Kidney (tissue), 14 donors: Measurements from ENCODE around the gene ATP2C2. TPM values are rescaled to one million over a fixed set of nuclear protein-coding genes. Genes with fewer than 3 reads are reported as not detected.

Source experiments
- DNase-seq, 5 donors: peaks; one replicate each; pipeline ENCODE4 v3.0.0-alpha.2; 2013 to 2020
- FAIRE-seq: peaks from 2 replicates; lab custom pipeline; 2012; peaks lifted over from hg19 to GRCh38; lab: Jason Lieb, UNC
- H3K27ac ChIP-seq, 2 donors: one replicate each; pipeline ENCODE4 v1.7.0; 2013; ENCODE audit warnings: low read depth in 2 of 2, low read length in 2 of 2, inconsistent platforms in 1 of 2
- H3K27me3 ChIP-seq: one replicate; pipeline ENCODE4 v1.7.1; 2013; ENCODE audit warnings: low read length, inconsistent platforms; ENCODE audit not compliant: control insufficient read depth, insufficient read depth
- H3K36me3 ChIP-seq, 3 donors: one replicate each; pipeline versions ENCODE4 v1.7.0 to v1.7.1; 2013; ENCODE audit warnings: low read length in 3 of 3, control low read depth in 1 of 3, inconsistent platforms in 1 of 3; ENCODE audit not compliant: insufficient read depth in 3 of 3, control insufficient read depth in 2 of 3
- H3K4me1 ChIP-seq, 3 donors: one replicate each; pipeline versions ENCODE4 v1.7.0 to v1.7.1; 2013; ENCODE audit warnings: low read length in 3 of 3, inconsistent platforms in 1 of 3, low read depth in 1 of 3; ENCODE audit not compliant: control insufficient read depth in 2 of 3, insufficient read depth in 2 of 3
- H3K4me3 ChIP-seq, 3 donors: one replicate each; pipeline versions ENCODE4 v1.7.0 to v1.8.1; 2013; ENCODE audit warnings: low read length in 3 of 3, control low read depth in 1 of 3, inconsistent platforms in 1 of 3
- H3K9ac ChIP-seq, 3 donors: one replicate each; pipeline versions ENCODE4 v1.7.0 to v1.7.1; 2013; ENCODE audit warnings: low read length in 3 of 3, control low read depth in 1 of 3, inconsistent platforms in 1 of 3
- H3K9me3 ChIP-seq, 3 donors: one replicate each; pipeline versions ENCODE4 v1.7.0 to v1.7.1; 2013; ENCODE audit warnings: low read length in 3 of 3, control low read depth in 1 of 3, inconsistent platforms in 1 of 3; ENCODE audit not compliant: control insufficient read depth in 2 of 3, insufficient read depth in 1 of 3
- intact Hi-C: fragments of 100-400 bp; cut with DNase I; formaldehyde crosslinking; loops from one replicate; pipeline ENCODE4 v1.11.1; 2022
- polyA plus RNA-seq: library from polyadenylated mRNA; stranded (reverse); fragments of 350-450 nt; fragmentation: Illumina TruSeq; extraction: RNeasy Lipid Tissue Mini Kit (QIAGEN cat#74804); gene quantifications from one replicate; pipeline ENCODE4 v1.2.3, GENCODE V29; 2014; ENCODE audit warnings: low read depth, low replicate concordance; ENCODE audit not compliant: insufficient read depth
- total RNA-seq: library from RNA; stranded (reverse); fragmentation: NEBNext Ultra II Directional; extraction: Animal tissue kit (Norgen Biotek cat#: 25700); gene quantifications from one replicate; pipeline ENCODE4 v1.2.1, GENCODE V29; 2021
- TF ChIP-seq, protein P1 (sequence below): IDR thresholded peaks from 3 replicates; pipeline ENCODE4 v1.5.1; 2012; ENCODE audit warnings: mild to moderate bottlenecking, moderate library complexity, borderline replicate concordance; ENCODE audit not compliant: insufficient read depth; ENCODE audit errors: extremely low read depth
- donor health status: control.
- donor health status: control.
- donor health status: control.
- donor health status: control.
- donor health status: control.
- donor health status: DM: yes; HTN: yes; CAD: no.
- donor health status: Normal renal cell carcinoma (clear cell type).

The ATP2C2 gene
- total and polyA plus RNA-seq, 2 donors from 2014 or later, result 2.2 to 2.6 TPM

DNA sequence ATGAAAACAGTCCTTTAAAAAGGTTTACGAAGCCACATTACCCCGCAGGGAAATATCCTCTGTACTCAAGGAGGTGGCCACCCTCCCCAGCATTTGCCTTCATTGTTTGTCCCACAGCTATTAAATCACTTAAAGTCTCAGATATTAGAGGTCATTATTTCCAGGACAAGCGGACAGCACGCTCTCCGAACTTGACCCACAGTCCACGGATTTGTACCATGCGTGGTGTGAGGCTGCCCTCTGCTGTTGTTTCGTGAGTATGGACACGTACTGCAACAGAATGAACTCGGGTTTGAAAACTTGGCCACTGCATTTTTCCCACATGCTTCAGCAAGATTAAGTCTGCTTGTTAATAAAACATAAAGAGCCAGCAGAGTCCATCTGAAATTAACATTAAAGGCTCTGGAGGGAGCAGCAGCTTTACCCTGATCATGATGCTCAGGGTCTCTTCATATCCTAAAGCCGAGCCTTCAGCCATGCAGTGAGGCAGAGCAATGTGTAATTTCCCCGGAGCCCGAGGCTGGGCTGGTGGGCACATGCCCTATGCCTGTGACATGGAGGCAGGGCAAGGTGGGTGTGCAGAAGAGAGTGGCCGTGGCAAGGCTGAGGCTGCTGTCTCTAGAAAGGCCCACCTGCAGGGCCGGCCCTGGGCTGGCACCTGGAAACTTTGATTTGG, 116.4 kb downstream of the ATP2C2 start:
- no peak overlapping the region for H3K27ac ChIP-seq
- H3K9ac ChIP-seq, result no peak overlapping the region
- no peaks in the 10 kb centered on the region for H3K9me3 ChIP-seq
- TF ChIP-seq, protein P1, sequence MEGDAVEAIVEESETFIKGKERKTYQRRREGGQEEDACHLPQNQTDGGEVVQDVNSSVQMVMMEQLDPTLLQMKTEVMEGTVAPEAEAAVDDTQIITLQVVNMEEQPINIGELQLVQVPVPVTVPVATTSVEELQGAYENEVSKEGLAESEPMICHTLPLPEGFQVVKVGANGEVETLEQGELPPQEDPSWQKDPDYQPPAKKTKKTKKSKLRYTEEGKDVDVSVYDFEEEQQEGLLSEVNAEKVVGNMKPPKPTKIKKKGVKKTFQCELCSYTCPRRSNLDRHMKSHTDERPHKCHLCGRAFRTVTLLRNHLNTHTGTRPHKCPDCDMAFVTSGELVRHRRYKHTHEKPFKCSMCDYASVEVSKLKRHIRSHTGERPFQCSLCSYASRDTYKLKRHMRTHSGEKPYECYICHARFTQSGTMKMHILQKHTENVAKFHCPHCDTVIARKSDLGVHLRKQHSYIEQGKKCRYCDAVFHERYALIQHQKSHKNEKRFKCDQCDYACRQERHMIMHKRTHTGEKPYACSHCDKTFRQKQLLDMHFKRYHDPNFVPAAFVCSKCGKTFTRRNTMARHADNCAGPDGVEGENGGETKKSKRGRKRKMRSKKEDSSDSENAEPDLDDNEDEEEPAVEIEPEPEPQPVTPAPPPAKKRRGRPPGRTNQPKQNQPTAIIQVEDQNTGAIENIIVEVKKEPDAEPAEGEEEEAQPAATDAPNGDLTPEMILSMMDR, result peak; percentile 90
- H3K36me3 ChIP-seq, result peaks cover 0 to 7% (median 2%) of the 10 kb centered on the region in 3 donors
- peaks cover 0 to 4% (median 0%) of the 10 kb centered on the region in 3 donors for H3K4me1 ChIP-seq
- no peaks in the 10 kb centered on the region for H3K27me3 ChIP-seq
- peak in 4 of 5 donors; percentile 68 to 83 (median 74) for DNase-seq
- peak; percentile 59 for FAIRE-seq
- no peak overlapping the region for H3K4me3 ChIP-seq
- intact Hi-C loops, result loop anchor here (10.0 kb wide), 1 partner anchor 210 kb away; no protein-coding TSS in a partner anchor

DNA sequence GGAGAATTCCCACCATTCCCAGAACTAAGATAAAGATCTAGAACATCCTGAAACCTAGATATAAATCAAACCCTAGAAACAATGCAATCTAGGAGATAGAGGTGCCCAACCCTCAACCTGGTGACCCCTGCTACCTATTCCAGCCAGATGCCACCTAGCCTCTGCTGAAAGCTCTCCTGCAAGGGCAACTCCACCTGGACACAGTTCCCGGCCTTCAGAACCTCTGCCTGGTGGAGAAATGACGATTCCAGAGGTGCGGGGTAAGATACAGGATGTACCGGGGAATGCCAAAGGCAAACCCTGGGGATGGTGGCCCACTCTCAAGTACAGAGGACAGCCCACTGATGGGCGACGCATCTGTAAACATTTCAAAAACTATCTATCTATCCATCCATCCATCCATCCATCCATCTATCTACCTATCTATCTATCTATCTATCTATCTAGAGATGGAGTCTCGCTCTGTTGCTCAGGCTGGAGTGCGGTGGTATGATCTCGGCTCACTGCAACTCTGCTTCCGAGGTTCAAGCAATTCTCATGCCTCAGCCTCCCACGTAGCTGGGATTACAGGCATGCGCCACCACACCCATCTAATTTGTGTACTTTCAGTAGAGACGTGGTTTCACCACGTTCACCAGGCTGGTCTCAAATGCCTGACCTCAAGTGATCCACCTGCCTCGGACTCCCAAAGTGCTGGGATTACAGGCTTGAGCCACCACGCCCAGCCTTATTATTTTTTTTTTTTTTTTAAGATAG, 117.1 kb downstream of the ATP2C2 start:
- FAIRE-seq, result no peak
- no peaks in the 10 kb centered on the region for H3K27me3 ChIP-seq
- H3K9me3 ChIP-seq, result no peaks in the 10 kb centered on the region
- DNase-seq, result peak in 1 of 5 donors; percentile 23
- intact Hi-C loops, result loop anchor here (10.0 kb wide), 1 partner anchor 211 kb away; no protein-coding TSS in a partner anchor
- TF ChIP-seq, protein P1, result no peak
- no peak overlapping the region for H3K4me3 ChIP-seq
- no peak overlapping the region for H3K9ac ChIP-seq
- peaks cover 0 to 4% (median 0%) of the 10 kb centered on the region in 3 donors for H3K4me1 ChIP-seq
- no peak overlapping the region for H3K27ac ChIP-seq
- H3K36me3 ChIP-seq, result peaks cover 0 to 7% (median 2%) of the 10 kb centered on the region in 3 donors

DNA sequence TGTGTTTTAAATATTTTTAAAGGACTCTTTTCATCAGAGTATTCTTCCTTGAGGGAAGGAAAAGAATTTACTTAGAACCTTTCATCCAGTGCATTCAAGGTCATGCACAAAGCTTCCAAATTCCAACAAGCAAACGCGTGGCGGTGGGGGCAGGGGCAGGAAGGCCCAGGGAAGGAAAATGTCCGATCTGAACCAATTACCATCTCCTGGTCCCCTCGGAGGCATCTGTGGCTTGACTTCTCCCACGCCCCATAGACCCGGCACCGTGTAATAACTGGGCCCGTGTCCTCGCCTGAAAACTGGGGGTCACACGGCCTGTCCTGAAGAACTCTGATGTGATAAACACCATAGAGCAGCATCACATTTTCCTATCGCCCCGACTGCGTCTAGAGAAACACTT, 117.8 kb downstream of the ATP2C2 start:
- H3K36me3 ChIP-seq, result peaks cover 0 to 7% (median 2%) of the 10 kb centered on the region in 3 donors
- intact Hi-C loops, result loop anchor here (10.0 kb wide), 1 partner anchor 211 kb away; no protein-coding TSS in a partner anchor
- peaks cover 0 to 4% (median 0%) of the 10 kb centered on the region in 3 donors for H3K4me1 ChIP-seq
- no peaks in the 10 kb centered on the region for H3K27me3 ChIP-seq
- H3K9ac ChIP-seq, result no peak overlapping the region
- TF ChIP-seq, protein P1, result no peak
- no peak for DNase-seq
- no peaks in the 10 kb centered on the region for H3K9me3 ChIP-seq
- FAIRE-seq, result no peak
- H3K27ac ChIP-seq, result no peak overlapping the region
- no peak overlapping the region for H3K4me3 ChIP-seq
